ENCODE measurements around the gene CT45A3.
"Not testable (repeated sequence)": the region's sequence is repeated elsewhere in the genome, so short reads cannot be mapped to it uniquely, and the experiment has no call there.

The CT45A3 gene, protein sequence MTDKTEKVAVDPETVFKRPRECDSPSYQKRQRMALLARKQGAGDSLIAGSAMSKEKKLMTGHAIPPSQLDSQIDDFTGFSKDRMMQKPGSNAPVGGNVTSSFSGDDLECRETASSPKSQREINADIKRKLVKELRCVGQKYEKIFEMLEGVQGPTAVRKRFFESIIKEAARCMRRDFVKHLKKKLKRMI

GRCh38 chrX:135768091-135768490, at the start of gene CT45A3:
CT45A3 (minus strand) TSS chrX:135768191; CDS start chrX:135764444, 3,747 bp downstream.
- H3K4me3 Mint-ChIP-seq; H3K9me3 Mint-ChIP-seq; H3K27ac Mint-ChIP-seq; H3K27me3 Mint-ChIP-seq; H3K36me3 Mint-ChIP-seq (ENCODE audit: low read depth); DNase-seq; H3K4me1 Mint-ChIP-seq (ENCODE audit: low read depth): not testable (repeated sequence)

GRCh38 chrX:135802687-135803086, 34.7 kb upstream of the CT45A3 start, which contains the start of gene CT45A6:
CT45A6 (minus strand) TSS chrX:135802787; CDS start chrX:135798993, 3,794 bp downstream.
- not testable (repeated sequence) for H3K27me3 Mint-ChIP-seq; H3K4me3 Mint-ChIP-seq; DNase-seq; H3K27ac Mint-ChIP-seq; H3K9me3 Mint-ChIP-seq; H3K4me1 Mint-ChIP-seq (ENCODE audit: low read depth); H3K36me3 Mint-ChIP-seq (ENCODE audit: low read depth)

DNA sequence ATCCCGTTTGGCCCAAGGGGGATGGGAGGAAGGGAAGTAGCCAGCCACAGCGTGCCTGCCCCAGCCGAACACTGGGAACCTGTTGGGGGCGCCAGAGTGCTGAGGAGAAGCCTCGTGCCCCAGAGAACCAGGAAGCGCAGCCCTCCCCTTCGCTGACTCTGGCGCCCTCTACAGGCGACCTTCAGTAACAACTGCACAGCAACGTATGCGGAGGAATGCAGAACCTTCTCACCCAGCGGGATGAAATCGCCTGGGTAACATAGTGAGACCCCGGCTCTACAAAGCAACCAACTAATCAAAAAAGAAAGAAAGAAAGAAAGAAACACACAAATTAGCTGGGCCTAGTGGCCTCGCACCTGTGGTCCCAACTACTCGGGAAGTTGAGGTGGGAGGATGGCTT, 17.4 kb upstream of the CT45A3 start, which contains the start of gene CT45A5:
CT45A5 (minus strand) TSS at position 101 of the 400 bp plus-strand sequence. CDS start 3,774 bp downstream, outside the sequence.
- not testable (repeated sequence) for DNase-seq

GRCh38 chrX:135744739-135745138, 23.3 kb downstream of the CT45A3 start:
- not testable (repeated sequence) for H3K36me3 Mint-ChIP-seq (ENCODE audit: low read depth); H3K4me1 Mint-ChIP-seq (ENCODE audit: low read depth); H3K9me3 Mint-ChIP-seq; DNase-seq; H3K27ac Mint-ChIP-seq; H3K4me3 Mint-ChIP-seq
- peaks cover 13% of the 10 kb centered on the region for H3K27me3 Mint-ChIP-seq

More for the DNA sequence above, 17.4 kb upstream of the CT45A3 start, which contains the start of gene CT45A5:
- not testable (repeated sequence) for H3K27ac Mint-ChIP-seq; H3K9me3 Mint-ChIP-seq; H3K27me3 Mint-ChIP-seq; H3K36me3 Mint-ChIP-seq (ENCODE audit: low read depth); H3K4me3 Mint-ChIP-seq; H3K4me1 Mint-ChIP-seq (ENCODE audit: low read depth)

- H3K4me3 Mint-ChIP-seq = no peak overlapping the region
- no peaks in the 10 kb centered on the region for H3K4me1 Mint-ChIP-seq (ENCODE audit: low read depth)
- H3K9me3 Mint-ChIP-seq = no peaks in the 10 kb centered on the region
- H3K36me3 Mint-ChIP-seq (ENCODE audit: low read depth) = no peaks in the 10 kb centered on the region
- no peak overlapping the region for H3K27ac Mint-ChIP-seq
- DNase-seq = no peak
- H3K27me3 Mint-ChIP-seq = peaks cover 13% of the 10 kb centered on the region
Measured at GRCh38 chrX:135741192-135741715, 26.7 kb downstream of the CT45A3 start.

GRCh38 chrX:135740681-135741149, 27.3 kb downstream of the CT45A3 start:
- H3K4me3 Mint-ChIP-seq = no peak overlapping the region
- H3K27me3 Mint-ChIP-seq = peaks cover 13% of the 10 kb centered on the region
- DNase-seq = peak; percentile 59
- no peaks in the 10 kb centered on the region for H3K4me1 Mint-ChIP-seq (ENCODE audit: low read depth)
- no peak overlapping the region for H3K27ac Mint-ChIP-seq
- no peaks in the 10 kb centered on the region for H3K9me3 Mint-ChIP-seq
- H3K36me3 Mint-ChIP-seq (ENCODE audit: low read depth) = no peaks in the 10 kb centered on the region

DNA sequence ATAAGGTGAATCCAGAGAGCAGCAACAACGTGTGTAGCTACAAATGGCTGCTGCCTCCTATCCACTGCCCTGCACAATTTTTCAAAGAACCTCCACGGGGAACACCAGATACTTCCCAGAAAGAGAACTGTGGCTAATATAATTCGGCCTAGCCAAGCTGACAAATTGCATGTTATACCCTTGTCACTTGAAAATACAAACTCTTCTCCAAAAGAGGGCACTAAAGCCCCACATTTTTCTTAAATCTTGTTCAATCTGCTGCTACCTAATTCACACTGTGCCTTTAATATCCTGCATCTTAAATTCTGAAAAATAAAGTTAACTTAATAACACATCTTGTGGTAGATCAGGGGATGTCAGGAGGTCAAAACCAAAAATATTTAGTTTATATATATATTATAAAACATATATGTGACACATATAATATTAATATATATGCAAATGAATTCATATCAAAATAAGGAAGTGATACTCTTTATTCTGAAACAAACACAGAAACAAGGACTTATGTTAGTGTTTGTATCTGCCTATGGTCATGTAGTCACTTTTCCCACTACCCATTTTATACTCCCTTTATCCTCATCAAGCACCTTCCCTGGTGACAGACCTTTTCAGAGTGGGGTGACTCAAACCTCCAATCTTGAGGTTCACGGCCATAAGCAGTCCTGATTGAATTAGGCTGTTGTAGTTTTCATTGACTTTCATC, 30.5 kb downstream of the CT45A3 start:
- H3K27me3 Mint-ChIP-seq = peaks cover 19% of the 10 kb centered on the region
- no peaks in the 10 kb centered on the region for H3K36me3 Mint-ChIP-seq (ENCODE audit: low read depth)
- no peak for DNase-seq
- no peak overlapping the region for H3K4me3 Mint-ChIP-seq
- no peaks in the 10 kb centered on the region for H3K4me1 Mint-ChIP-seq (ENCODE audit: low read depth)
- no peaks in the 10 kb centered on the region for H3K9me3 Mint-ChIP-seq
- H3K27ac Mint-ChIP-seq = no peak overlapping the region

GRCh38 chrX:135734666-135735065, 33.3 kb downstream of the CT45A3 start:
- not testable (repeated sequence) for H3K9me3 Mint-ChIP-seq; DNase-seq; H3K27me3 Mint-ChIP-seq; H3K4me3 Mint-ChIP-seq; H3K27ac Mint-ChIP-seq; H3K4me1 Mint-ChIP-seq (ENCODE audit: low read depth); H3K36me3 Mint-ChIP-seq (ENCODE audit: low read depth)

- H3K9me3 Mint-ChIP-seq = no peaks in the 10 kb centered on the region
- H3K4me1 Mint-ChIP-seq (ENCODE audit: low read depth) = no peaks in the 10 kb centered on the region
- H3K4me3 Mint-ChIP-seq = no peak overlapping the region
- no peaks in the 10 kb centered on the region for H3K36me3 Mint-ChIP-seq (ENCODE audit: low read depth)
- DNase-seq = no peak
- no peak overlapping the region for H3K27ac Mint-ChIP-seq
- peaks cover 16% of the 10 kb centered on the region for H3K27me3 Mint-ChIP-seq
Measured at GRCh38 chrX:135713795-135714194, 54.2 kb downstream of the CT45A3 start.

- H3K27ac Mint-ChIP-seq; H3K4me1 Mint-ChIP-seq (ENCODE audit: low read depth): not testable (repeated sequence)
- peaks cover 18% of the 10 kb centered on the region for H3K27me3 Mint-ChIP-seq
Measured at GRCh38 chrX:135713183-135713689, 54.8 kb downstream of the CT45A3 start, which contains the start of gene CT45A1. CT45A1 (plus strand) TSS chrX:135713639; CDS start chrX:135718941, 5,302 bp downstream.

More at GRCh38 chrX:135713183-135713689, 54.8 kb downstream of the CT45A3 start, which contains the start of gene CT45A1:
- H3K9me3 Mint-ChIP-seq; H3K36me3 Mint-ChIP-seq (ENCODE audit: low read depth); DNase-seq; H3K4me3 Mint-ChIP-seq: not testable (repeated sequence)
